HL-60 (cell line): ENCODE results near the gene HTR2A.

Source experiments
- DNase-seq, 2 experiments: peaks; one replicate each; pipeline ENCODE4 v3.0.0-alpha.2; 2010 to 2020; ENCODE audit warnings: low read depth in 1 of 2, low spot score in 1 of 2
- H3K27ac ChIP-seq: fragments of 250-450 bp; sonication (Bioruptor Pico); replicated peaks from 2 replicates; pipeline ENCODE4 v1.5.1; 2020; ENCODE audit warnings: mild to moderate bottlenecking, moderate library complexity
- H3K27me3 ChIP-seq: fragments of 250-450 bp; sonication (Bioruptor Pico); 2 replicates; pipeline ENCODE4 v1.5.1; 2021; ENCODE audit warnings: mild to moderate bottlenecking, moderate library complexity; ENCODE audit not compliant: insufficient read depth, poor library complexity, severe bottlenecking
- H3K4me3 ChIP-seq: replicated peaks from 2 replicates; pipeline ENCODE4 v1.5.1; 2011; ENCODE audit warnings: mild to moderate bottlenecking, control low read depth, low read length; ENCODE audit not compliant: insufficient read depth
- CTCF ChIP-seq: IDR thresholded peaks from one replicate; pipeline ENCODE4 v1.5.1; 2011; ENCODE audit warnings: low read length, control low read depth, inconsistent platforms; ENCODE audit not compliant: insufficient read depth
- GABPA ChIP-seq: IDR thresholded peaks from 2 replicates; pipeline ENCODE4 v1.6.1; 2012; ENCODE audit warnings: low read depth
- POLR2AphosphoS5 ChIP-seq: IDR thresholded peaks from 2 replicates; pipeline ENCODE4 v1.6.1; 2012; ENCODE audit warnings: low read depth
- REST ChIP-seq: IDR thresholded peaks from 2 replicates; pipeline ENCODE4 v1.6.1; 2012; ENCODE audit warnings: low read depth; ENCODE audit not compliant: insufficient replicate concordance
- SPI1 ChIP-seq: IDR thresholded peaks from 2 replicates; pipeline ENCODE4 v1.6.1; 2012; ENCODE audit warnings: low read depth, mild to moderate bottlenecking, borderline replicate concordance

HTR2A gene

DNA sequence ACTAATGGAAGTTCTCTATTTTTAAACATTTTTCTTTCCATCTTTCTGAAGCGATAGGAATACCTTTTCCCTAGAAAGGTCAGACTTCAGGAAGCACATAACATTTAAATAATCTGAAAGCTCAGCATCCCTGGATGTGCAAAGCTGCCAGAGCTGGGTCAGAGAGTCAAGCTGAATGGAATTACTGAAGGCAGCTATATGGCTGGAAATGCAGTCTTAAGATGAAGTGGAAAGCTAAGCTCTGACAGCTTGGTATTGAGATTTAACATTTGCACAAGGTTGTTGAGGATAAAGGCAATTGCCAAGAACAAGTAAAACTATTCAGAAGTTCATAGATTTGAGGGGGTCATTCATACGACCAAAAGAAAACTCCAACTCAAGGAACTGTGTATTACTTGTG is 28.8 kb downstream of the HTR2A start:
- no peak overlapping the region for H3K27ac ChIP-seq
- DNase-seq, result no peak
- TF ChIP-seq POLR2AphosphoS5, result no peak
- TF ChIP-seq REST, result no peak
- no peak for TF ChIP-seq CTCF
- no peak for TF ChIP-seq GABPA
- TF ChIP-seq SPI1, result no peak
- peaks cover 4% of the 10 kb centered on the region for H3K27me3 ChIP-seq
- H3K4me3 ChIP-seq, result no peak overlapping the region

DNA sequence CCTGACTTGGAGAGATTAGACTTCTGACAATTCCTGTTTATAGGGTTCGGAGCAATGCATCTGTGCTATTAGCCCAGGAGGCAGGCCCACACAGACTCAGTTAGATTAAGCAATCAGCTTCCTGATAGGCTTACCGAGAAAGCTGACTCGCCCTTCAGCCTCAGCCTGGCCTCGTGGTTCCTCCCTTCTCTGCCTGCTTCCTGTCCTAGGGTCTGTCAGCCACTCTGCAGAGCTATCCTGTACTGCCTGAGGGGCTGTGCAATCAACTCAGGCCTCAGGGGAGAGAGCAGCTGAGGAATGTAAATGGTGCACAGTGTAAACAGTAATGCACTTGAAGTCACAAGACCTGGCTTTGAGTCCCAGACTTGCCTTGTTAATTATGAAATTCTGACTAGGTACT is 30.7 kb downstream of the HTR2A start:
- peak; percentile 74 to 88 for DNase-seq
- TF ChIP-seq CTCF (no peak), POLR2AphosphoS5 (0 out of 2 replicates have a peak, but pooled peaks have one; percentile 25), GABPA (no peak), SPI1 (no peak; the same call in 1 of the 2 replicates)
- Histone ChIP-seq H3K27me3 (peaks cover 4% of the 10 kb centered on the region), H3K4me3 (no peak overlapping the region), H3K27ac (peak overlapping the region; percentile 25)

DNA sequence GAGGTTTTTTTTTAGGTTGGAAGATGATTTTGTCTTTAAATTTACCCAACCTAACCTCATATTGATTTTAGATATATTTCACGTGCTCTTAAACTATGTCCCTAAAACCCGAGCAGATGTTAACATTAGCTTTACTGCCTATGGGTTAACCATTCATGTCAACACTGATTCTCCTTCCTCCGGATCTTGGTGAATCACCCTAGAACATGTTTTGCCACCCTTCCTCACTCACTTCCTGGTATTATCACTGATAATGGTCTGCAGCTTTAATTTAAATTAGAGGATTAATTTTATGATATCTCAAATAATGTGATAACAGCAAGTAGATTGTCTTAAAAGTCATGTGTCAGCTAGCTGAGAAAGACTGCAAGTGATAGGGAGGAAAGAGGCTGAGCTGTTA is 31.9 kb downstream of the HTR2A start:
- no peak overlapping the region for H3K27ac ChIP-seq
- TF ChIP-seq SPI1 (no peak), CTCF (no peak), GABPA (no peak), POLR2AphosphoS5 (no peak), REST (no peak)
- no peak for DNase-seq
- H3K4me3 ChIP-seq, result no peak overlapping the region
- H3K27me3 ChIP-seq, result peaks cover 4% of the 10 kb centered on the region

GRCh38 chr13:46861959-46862358 is 34.9 kb downstream of the HTR2A start:
- Histone ChIP-seq H3K27ac (no peak overlapping the region), H3K27me3 (no peaks in the 10 kb centered on the region), H3K4me3 (no peak overlapping the region)
- no peak for TF ChIP-seq GABPA
- TF ChIP-seq SPI1, result no peak
- TF ChIP-seq REST, result no peak
- TF ChIP-seq CTCF, result no peak
- TF ChIP-seq POLR2AphosphoS5, result no peak
- no peak for DNase-seq
